Neutrophil (primary cell): ENCODE results near the gene PAM.

ENCODE experiments used
- H3K27ac ChIP-seq: fragments of 200-600 bp; sonication (generic); 2 replicates; pipeline ENCODE4 v1.5.1; 2016; ENCODE audit warnings: mild to moderate bottlenecking, moderate library complexity
- H3K27me3 ChIP-seq: fragments of 200-600 bp; sonication (generic); 2 replicates; pipeline ENCODE4 v1.6.0; 2016; ENCODE audit warnings: mild to moderate bottlenecking
- H3K36me3 ChIP-seq: fragments of 200-600 bp; sonication (generic); 2 replicates; pipeline ENCODE4 v1.5.1; 2017
- H3K4me1 ChIP-seq, 2 experiments: fragments of 200-600 bp in 1 of 2; sonication (generic) in 1 of 2; 1 replicate in 1 of 2; 2 replicates in 1 of 2; pipeline versions ENCODE4 v1.5.1 to v1.6.1; 2013 to 2016; ENCODE audit warnings: low read depth in 1 of 2, low read length in 1 of 2, mild to moderate bottlenecking in 1 of 2, moderate library complexity in 1 of 2; ENCODE audit not compliant: control insufficient read depth in 1 of 2, insufficient read depth in 1 of 2
- H3K4me3 ChIP-seq, 2 experiments: fragments of 200-600 bp in 1 of 2; sonication (generic) in 1 of 2; 1 replicate in 1 of 2; 2 replicates in 1 of 2; pipeline ENCODE4 v1.5.1; 2013 to 2016; ENCODE audit warnings: low read depth in 1 of 2, low read length in 1 of 2, mild to moderate bottlenecking in 1 of 2, moderate library complexity in 1 of 2
- H3K9me3 ChIP-seq: fragments of 200-600 bp; sonication (generic); 2 replicates; pipeline ENCODE4 v1.5.1; 2016
- CTCF ChIP-seq: fragments of 200-600 bp; sonication (generic); IDR thresholded peaks from 2 replicates; pipeline ENCODE4 v1.5.1; 2016; ENCODE audit warnings: antibody characterized with exemption

PAM gene

DNA sequence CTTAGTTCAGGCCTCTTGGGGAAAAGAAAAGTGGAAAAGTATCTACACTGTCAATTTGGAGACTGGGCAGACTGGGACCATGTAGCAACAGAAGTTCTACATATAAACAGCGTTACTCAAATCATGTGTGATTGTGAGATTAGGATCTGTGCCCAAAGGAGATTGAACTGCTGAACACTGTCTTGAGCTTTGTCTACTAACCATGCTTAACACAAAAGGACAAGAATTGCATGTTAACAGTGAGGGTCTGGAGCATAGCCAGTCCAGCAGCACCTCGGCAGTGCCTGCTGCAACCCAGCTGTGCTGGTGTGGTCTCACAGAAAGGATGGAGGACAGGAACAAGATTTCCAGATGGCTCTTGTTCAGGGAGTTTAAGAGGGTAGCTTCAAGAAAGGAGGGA, 5.7 kb downstream of the PAM start:
- H3K36me3 ChIP-seq, result no peaks in the 10 kb centered on the region
- no peaks in the 10 kb centered on the region for H3K9me3 ChIP-seq
- H3K4me3 ChIP-seq, result no peak overlapping the region
- no peak for TF ChIP-seq CTCF
- peaks cover 5 to 8% of the 10 kb centered on the region in 2 experiments for H3K4me1 ChIP-seq
- no peaks in the 10 kb centered on the region for H3K27me3 ChIP-seq
- H3K27ac ChIP-seq, result no peak overlapping the region

DNA sequence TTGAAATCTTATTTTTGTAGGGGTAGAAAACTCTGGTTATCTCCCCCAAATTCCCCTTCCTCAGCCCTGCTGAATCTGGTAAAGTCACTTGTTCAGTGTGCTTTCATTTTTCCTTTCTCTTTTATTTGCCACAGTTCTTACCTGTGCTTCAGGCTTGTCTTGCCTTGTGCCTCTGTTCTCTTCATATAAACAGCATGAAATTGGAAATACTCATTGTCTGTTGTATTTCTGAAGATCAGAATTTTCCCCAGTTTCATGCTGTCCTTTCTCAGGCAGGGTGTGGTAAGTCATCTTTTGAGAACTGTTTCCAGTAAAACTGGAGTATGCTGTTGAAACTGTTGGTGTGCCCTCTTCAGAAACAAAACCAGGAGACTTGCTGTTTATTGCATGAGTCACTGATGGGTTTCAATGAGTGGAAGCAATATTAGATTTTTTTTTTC, 7.0 kb downstream of the PAM start:
- no peak for TF ChIP-seq CTCF
- Histone ChIP-seq H3K27me3 (no peaks in the 10 kb centered on the region), H3K9me3 (no peaks in the 10 kb centered on the region), H3K4me3 (no peak overlapping the region), H3K4me1 (peaks cover under 1 to 3% of the 10 kb centered on the region in 2 experiments), H3K27ac (no peak overlapping the region), H3K36me3 (no peaks in the 10 kb centered on the region)

DNA sequence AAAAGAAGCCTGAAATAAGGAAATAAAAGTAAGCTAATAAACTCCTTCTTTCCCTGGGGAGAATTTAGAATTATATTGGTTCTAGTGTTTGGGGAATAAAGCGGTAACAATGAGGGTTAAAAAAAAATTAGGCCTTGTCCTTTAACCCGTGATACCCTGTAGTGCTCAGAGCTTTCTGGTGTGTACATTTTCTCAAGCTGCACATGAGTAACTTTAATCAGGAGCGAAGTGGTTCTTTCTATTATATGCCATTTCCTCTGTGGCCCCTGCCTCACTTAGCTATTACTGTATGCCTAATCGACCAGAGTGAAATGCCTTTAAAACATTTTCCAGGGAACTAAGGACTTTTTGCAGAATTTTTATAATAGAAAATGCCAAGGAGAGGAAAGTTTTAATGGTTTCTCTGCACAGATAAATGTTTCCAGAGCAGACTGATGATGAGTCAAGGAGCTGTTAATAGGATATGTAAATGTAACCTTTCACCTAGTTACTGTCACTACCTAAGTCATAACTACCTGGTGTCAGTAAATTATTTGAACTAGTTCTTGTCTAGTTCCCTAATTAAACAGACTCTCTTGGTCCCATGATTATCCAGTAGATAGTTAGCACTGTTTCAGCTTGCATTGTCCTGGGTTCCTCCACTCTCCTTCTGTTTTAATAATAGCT, 7.6 kb downstream of the PAM start:
- Histone ChIP-seq H3K36me3 (no peaks in the 10 kb centered on the region), H3K27ac (no peak overlapping the region), H3K4me3 (no peak overlapping the region), H3K4me1 (peaks cover 5 to 7% of the 10 kb centered on the region in 2 experiments), H3K27me3 (no peaks in the 10 kb centered on the region), H3K9me3 (no peaks in the 10 kb centered on the region)
- no peak for TF ChIP-seq CTCF

GRCh38 chr5:102763734-102764133, 8.6 kb downstream of the PAM start:
- no peak for TF ChIP-seq CTCF
- no peaks in the 10 kb centered on the region for H3K36me3 ChIP-seq
- H3K4me1 ChIP-seq, result peaks cover 5 to 7% of the 10 kb centered on the region in 2 experiments
- H3K27ac ChIP-seq, result no peak overlapping the region
- no peak overlapping the region for H3K4me3 ChIP-seq
- no peaks in the 10 kb centered on the region for H3K27me3 ChIP-seq
- H3K9me3 ChIP-seq, result no peaks in the 10 kb centered on the region

DNA sequence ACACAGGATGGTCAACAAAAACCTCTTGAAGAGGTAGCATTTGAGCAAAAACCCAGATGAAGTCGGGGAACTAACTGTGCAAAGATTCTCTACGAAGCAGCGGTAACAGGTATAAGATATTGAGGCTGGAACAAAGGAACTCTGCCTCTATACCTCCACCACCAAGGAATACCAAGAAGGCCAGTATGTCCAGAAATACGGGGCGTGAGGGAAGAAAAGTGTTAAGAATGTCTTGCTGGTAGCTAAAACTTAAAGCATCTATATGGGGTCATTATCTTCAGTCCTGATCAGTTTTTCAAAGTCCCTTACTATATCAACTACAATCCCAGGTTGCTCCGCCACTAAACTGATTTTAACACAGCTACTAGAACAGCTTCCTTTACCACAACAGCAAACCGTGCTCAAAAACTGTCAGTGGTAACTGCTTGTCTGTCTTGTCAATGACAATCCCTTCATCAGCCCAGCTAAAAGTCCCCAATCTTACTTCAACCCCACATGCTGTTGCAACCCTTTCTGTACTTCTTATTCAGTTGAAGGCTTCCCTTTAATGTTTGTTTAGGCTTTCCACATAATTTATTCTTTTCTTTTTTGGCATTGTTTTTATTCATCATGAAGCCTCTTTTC, 9.4 kb downstream of the PAM start:
- Histone ChIP-seq H3K4me3 (no peak overlapping the region), H3K9me3 (no peaks in the 10 kb centered on the region), H3K27me3 (no peaks in the 10 kb centered on the region), H3K36me3 (no peaks in the 10 kb centered on the region), H3K4me1 (peaks cover 5 to 7% of the 10 kb centered on the region in 2 experiments), H3K27ac (no peak overlapping the region)
- no peak for TF ChIP-seq CTCF
